Cardiac septum (tissue), 1 donor: ENCODE results near the gene L3MBTL1. TPM values are rescaled to one million over a fixed set of nuclear protein-coding genes. Genes with fewer than 3 reads are reported as not detected.

Experiments
- DNase-seq: peaks from one replicate; pipeline ENCODE4 v3.0.0-alpha.2; 2020; ENCODE audit warnings: low spot score
- intact Hi-C: fragments of 100-400 bp; cut with DNase I; formaldehyde crosslinking; loops from one replicate; pipeline ENCODE4 v1.14.0; 2022
- long read RNA-seq: library from polyadenylated mRNA; unstranded; transcript quantifications from one replicate; pipeline ENCODE4 v2.0.0, GENCODE V29; 2021
- total RNA-seq: library from RNA; stranded (reverse); fragmentation: NEBNext Ultra II Directional; extraction: Animal tissue kit (Norgen Biotek cat#: 25700); gene quantifications from one replicate; pipeline ENCODE4 v1.2.1, GENCODE V29; 2021
- donor health status: DM: no; HTN: no; CAD: no.

L3MBTL1 gene
- 7.9 TPM for total RNA-seq
- long read RNA-seq, partial matches to known transcripts = 2 of 7 reads
- long read RNA-seq, other reads (novel, unspliced or antisense) = 4 of 7 reads

- peak; percentile 80 for DNase-seq
- intact Hi-C loops = no loop called here
Measured at GRCh38 chr20:43507150-43508080, at the start of gene L3MBTL1. Gene L3MBTL1 (plus strand): TSS chr20:43507697. CDS start chr20:43513504, 5,807 bp downstream.

GRCh38 chr20:43458422-43458924, 49.0 kb upstream of the L3MBTL1 start:
- no peak for DNase-seq
- intact Hi-C loops = loop anchor here (10.0 kb wide), 1 partner anchor 136 kb away; the partner anchor contains the start of gene IFT52

GRCh38 chr20:43459022-43459942, 48.2 kb upstream of the L3MBTL1 start:
- no peak for DNase-seq
- intact Hi-C loops = loop anchor here (10.0 kb wide), 1 partner anchor 136 kb away; the partner anchor contains the start of gene IFT52

- intact Hi-C loops = no loop called here
- no peak for DNase-seq
Measured at GRCh38 chr20:43460172-43460829, 47.2 kb upstream of the L3MBTL1 start.

GRCh38 chr20:43460830-43461200, 46.7 kb upstream of the L3MBTL1 start:
- no peak for DNase-seq
- intact Hi-C loops = no loop called here

- intact Hi-C loops = no loop called here
- DNase-seq = no peak
Measured at GRCh38 chr20:43461894-43462659, 45.4 kb upstream of the L3MBTL1 start.

GRCh38 chr20:43462660-43463526, 44.6 kb upstream of the L3MBTL1 start:
- no peak for DNase-seq
- intact Hi-C loops = no loop called here

GRCh38 chr20:43463527-43464218, 43.8 kb upstream of the L3MBTL1 start:
- no peak for DNase-seq
- intact Hi-C loops = no loop called here

- intact Hi-C loops = no loop called here
- DNase-seq = no peak
Measured at GRCh38 chr20:43464219-43464790, 43.2 kb upstream of the L3MBTL1 start.

- no peak for DNase-seq
- intact Hi-C loops = no loop called here
Measured at GRCh38 chr20:43465625-43465943, 41.9 kb upstream of the L3MBTL1 start.

- intact Hi-C loops = no loop called here
- DNase-seq = no peak
Measured at GRCh38 chr20:43467589-43467988, 39.9 kb upstream of the L3MBTL1 start.

GRCh38 chr20:43472671-43473380, 34.7 kb upstream of the L3MBTL1 start:
- no peak for DNase-seq
- intact Hi-C loops = no loop called here

GRCh38 chr20:43473381-43473704, 34.2 kb upstream of the L3MBTL1 start:
- intact Hi-C loops = no loop called here
- no peak for DNase-seq

- intact Hi-C loops = no loop called here
- DNase-seq = no peak
Measured at GRCh38 chr20:43477193-43477592, 30.3 kb upstream of the L3MBTL1 start.

- intact Hi-C loops = no loop called here
- no peak for DNase-seq
Measured at GRCh38 chr20:43477619-43478018, 29.9 kb upstream of the L3MBTL1 start.

- intact Hi-C loops = no loop called here
- DNase-seq = no peak
Measured at GRCh38 chr20:43490038-43490437, 17.5 kb upstream of the L3MBTL1 start.

- intact Hi-C loops = no loop called here
- no peak for DNase-seq
Measured at GRCh38 chr20:43492101-43492500, 15.4 kb upstream of the L3MBTL1 start.
